Measurements from ENCODE around the gene CBLIF.

Gene CBLIF

DNA sequence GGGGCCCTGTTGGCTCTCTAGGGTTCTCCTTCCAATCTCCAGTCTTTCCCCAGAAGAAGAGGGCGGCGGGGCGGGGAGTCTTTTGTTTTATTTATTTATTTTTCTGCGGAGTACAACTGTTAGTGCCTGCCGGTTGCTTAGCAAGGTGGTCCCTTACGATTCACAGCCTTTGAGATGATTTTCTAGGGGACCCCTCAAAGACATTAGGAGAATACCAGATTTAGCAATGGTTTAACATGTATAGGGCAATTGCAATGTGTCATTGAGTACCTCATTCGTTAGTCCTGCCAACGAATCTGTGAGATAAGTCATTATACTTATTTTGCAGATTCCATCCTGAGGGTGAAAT lies 34.4 kb downstream of the CBLIF start:
- no peak for DNase-seq (ENCODE audit: low read depth)
- TF ChIP-seq, protein P1, sequence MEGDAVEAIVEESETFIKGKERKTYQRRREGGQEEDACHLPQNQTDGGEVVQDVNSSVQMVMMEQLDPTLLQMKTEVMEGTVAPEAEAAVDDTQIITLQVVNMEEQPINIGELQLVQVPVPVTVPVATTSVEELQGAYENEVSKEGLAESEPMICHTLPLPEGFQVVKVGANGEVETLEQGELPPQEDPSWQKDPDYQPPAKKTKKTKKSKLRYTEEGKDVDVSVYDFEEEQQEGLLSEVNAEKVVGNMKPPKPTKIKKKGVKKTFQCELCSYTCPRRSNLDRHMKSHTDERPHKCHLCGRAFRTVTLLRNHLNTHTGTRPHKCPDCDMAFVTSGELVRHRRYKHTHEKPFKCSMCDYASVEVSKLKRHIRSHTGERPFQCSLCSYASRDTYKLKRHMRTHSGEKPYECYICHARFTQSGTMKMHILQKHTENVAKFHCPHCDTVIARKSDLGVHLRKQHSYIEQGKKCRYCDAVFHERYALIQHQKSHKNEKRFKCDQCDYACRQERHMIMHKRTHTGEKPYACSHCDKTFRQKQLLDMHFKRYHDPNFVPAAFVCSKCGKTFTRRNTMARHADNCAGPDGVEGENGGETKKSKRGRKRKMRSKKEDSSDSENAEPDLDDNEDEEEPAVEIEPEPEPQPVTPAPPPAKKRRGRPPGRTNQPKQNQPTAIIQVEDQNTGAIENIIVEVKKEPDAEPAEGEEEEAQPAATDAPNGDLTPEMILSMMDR (IDR thresholded peaks at IDR 0.05; ENCODE audit: insufficient read depth, low read depth, low read length, missing control alignments) = no peak
- H3K4me3 ChIP-seq (ENCODE audit: low read depth, low read length) = peak overlapping the region; percentile 67

DNA sequence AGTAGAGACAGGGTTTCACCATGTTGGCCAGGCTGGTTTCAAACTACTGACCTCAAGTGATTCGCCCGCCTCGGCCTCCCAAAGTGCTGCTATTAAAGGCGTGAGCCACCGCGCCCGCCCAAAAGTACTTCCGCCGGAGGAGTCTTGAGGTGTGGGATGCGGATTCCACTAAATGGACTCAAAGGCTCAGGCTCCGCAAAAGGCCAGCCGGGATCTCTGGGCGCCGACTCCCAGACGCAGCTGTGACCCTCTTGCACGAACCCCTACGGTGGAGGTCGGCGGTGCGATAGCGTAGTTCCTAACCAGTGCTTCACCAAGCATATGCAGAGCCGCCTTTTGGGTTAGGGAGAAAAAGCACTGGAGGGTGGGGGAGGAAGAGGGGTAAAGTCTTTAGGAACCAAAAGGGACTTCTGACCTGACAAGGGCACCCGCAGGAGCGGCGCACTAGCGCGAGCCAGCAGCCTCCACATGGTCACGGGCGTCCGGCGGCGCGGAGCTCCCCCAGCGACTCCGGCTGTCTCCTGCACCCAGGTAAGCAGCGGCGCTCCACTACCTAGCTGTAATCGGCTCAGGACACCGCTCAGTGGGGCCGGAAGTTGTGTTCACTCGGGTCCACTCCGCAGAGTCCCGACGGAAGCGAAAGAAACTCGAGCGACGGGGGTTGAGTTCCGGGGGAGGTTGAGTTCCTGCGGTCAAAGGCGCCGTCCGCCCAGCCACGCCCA lies 34.9 kb downstream of the CBLIF start, which contains the start of gene MRPL16:
Gene MRPL16, minus strand, starts transcription at position 590 of the 722 bp plus-strand sequence. Its CDS starts 120 bp downstream, at position 470.
- TF ChIP-seq, protein P1 (IDR thresholded peaks at IDR 0.05; ENCODE audit: insufficient read depth, low read depth, low read length, missing control alignments) = peak; percentile 37
- H3K4me3 ChIP-seq (ENCODE audit: low read depth, low read length) = peak within 1 kb of the TSS; percentile 67
- DNase-seq (ENCODE audit: low read depth) = peak; percentile 96

DNA sequence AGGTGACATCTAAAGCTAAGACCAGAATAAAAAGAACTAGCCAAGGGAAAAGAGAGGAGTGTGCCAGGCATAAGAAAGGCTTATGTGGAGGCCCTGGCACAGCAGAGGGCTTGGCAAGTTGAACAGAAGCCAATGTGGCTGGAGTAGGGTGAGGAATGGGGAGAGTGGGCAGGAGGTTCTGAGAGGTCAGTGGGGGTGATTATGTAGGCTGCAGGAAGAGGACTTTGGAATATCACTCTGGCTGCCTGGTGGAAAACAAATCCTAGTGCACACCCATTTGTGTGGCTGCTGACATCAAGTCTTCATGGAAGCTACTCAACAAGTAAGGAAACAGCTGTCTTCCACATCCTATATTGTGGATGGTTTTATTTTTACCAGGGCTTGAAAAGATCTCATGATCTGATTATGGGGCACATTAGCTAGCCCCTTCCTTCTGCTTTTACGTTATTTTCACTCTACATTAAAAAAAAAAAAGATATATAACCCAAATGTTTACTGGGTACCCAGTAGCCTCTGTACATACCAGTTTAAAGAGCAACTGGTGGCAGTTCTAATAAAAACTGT lies 38.2 kb downstream of the CBLIF start:
- TF ChIP-seq, protein P1 (IDR thresholded peaks at IDR 0.05; ENCODE audit: insufficient read depth, low read depth, low read length, missing control alignments) = no peak
- H3K4me3 ChIP-seq (ENCODE audit: low read depth, low read length) = no peak overlapping the region
- DNase-seq (ENCODE audit: low read depth) = no peak

DNA sequence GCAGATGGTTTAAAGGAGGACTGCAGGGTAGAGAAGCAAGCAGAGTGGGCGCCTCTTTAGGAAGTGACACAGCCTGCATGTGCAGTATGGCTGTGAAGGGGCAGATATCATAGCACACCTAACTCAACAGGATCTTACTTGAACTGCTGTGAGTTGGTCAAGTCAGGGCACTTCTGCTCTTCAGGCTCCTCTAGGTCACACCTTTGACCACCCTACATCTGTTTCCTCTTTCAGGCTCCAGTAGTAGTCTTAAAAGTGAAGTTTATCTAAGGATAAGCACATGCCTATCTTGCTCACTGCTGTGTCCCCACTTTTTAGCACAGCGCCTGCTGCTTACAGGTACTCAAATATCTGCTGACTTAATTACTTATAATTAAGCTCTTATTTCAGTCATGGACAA lies 41.2 kb downstream of the CBLIF start:
- no peak overlapping the region for H3K4me3 ChIP-seq (ENCODE audit: low read depth, low read length)
- TF ChIP-seq, protein P1 (IDR thresholded peaks at IDR 0.05; ENCODE audit: insufficient read depth, low read depth, low read length, missing control alignments) = no peak
- DNase-seq (ENCODE audit: low read depth) = no peak

DNA sequence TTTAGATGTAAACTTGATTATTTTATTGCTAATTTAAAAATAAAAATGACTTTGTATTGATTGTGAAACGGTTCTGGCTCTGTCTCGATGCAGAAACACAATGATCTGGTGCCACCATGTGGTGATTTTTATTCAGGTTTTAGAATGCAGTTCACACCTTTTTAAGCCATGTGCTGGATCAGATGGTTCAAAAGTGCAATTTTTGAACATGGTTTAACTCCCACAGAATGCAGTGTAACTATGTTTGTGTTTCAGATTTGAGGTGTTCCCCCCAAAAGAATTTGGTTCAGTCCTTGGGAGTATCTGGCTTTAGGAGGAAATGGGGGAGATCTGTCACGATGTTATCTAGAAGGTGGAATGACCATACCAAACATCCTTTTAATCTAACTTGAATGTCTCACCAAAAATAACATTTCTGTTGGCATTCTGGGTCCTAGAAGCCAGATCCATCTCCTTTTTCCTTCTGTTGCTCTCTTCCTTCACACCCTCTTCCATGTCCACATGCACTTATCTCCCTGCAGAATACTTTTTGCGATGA lies 42.6 kb downstream of the CBLIF start:
- H3K4me3 ChIP-seq (ENCODE audit: low read depth, low read length) = no peak overlapping the region
- peak; percentile 55 for DNase-seq (ENCODE audit: low read depth)
- TF ChIP-seq, protein P1 (IDR thresholded peaks at IDR 0.05; ENCODE audit: insufficient read depth, low read depth, low read length, missing control alignments) = peak; percentile 36

DNA sequence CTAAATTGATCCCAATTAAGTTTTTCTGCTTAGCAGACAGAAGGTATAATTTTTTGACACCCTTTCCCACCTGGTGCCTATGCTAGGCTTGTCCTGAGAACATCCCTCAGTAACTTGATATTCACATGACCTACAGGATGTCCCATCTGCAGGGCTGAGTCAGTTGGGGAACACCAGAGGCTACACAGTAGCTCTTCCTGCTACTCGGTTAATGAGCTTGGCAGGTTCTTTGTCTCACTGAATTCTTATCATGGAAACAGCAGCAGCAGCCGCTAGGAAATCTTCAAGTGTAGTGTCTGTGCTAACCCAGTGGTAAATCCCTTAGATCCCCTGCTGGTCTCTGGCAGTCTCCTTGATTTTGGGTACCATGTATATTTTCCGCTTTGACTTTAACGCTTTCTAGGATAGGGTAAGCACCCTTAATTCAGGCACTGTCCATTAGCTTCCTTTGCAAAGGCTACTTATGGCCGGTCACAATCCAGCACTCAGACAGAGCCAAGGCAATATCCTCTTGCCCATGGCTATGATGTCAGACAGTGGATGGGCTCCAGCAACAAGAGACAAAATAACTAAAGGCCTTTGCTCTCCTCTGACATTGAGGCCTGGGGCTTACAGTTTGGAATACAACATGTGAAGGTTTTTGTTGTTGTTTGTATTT lies 43.2 kb downstream of the CBLIF start:
- TF ChIP-seq, protein P1 (IDR thresholded peaks at IDR 0.05; ENCODE audit: insufficient read depth, low read depth, low read length, missing control alignments) = no peak
- DNase-seq (ENCODE audit: low read depth) = no peak
- H3K4me3 ChIP-seq (ENCODE audit: low read depth, low read length) = no peak overlapping the region

Measured in GM12865 (cell line).